Transverse colon (tissue), 4 donors: ENCODE results near the gene CDK5R2. TPM values are rescaled to one million over a fixed set of nuclear protein-coding genes. Genes with fewer than 3 reads are reported as not detected.

Experiments used
- DNase-seq: peaks from one replicate; pipeline ENCODE4 v3.0.0-alpha.2; 2019
- H3K27ac ChIP-seq, 4 donors: fragments of 200-600 bp; sonication (generic); 2 replicates each; pipeline ENCODE4 v1.5.1; 2016 to 2018; ENCODE audit warnings: inconsistent platforms in 4 of 4
- H3K27me3 ChIP-seq: fragments of 200-600 bp; sonication (generic); 2 replicates; pipeline ENCODE4 v1.5.1; 2017; ENCODE audit warnings: inconsistent platforms
- H3K36me3 ChIP-seq, 4 donors: fragments of 200-600 bp; sonication (generic); 2 replicates each; pipeline ENCODE4 v1.5.1; 2017 to 2019; ENCODE audit warnings: inconsistent platforms in 4 of 4
- H3K4me1 ChIP-seq, 4 donors: fragments of 200-600 bp; sonication (generic); 2 replicates each; pipeline ENCODE4 v1.5.1; 2017 to 2020; ENCODE audit warnings: inconsistent platforms in 4 of 4
- H3K4me3 ChIP-seq, 4 donors: fragments of 200-600 bp; sonication (generic); 1 replicate in 1 of 4; 2 replicates in 3 of 4; pipeline versions ENCODE4 v1.5.1 to v1.6.1; 2017 to 2019; ENCODE audit warnings: inconsistent platforms in 4 of 4
- H3K9me3 ChIP-seq, 2 donors: fragments of 200-600 bp; sonication (generic); 2 replicates each; pipeline ENCODE4 v1.5.1; 2017 to 2019; ENCODE audit warnings: inconsistent platforms in 2 of 2
- CTCF ChIP-seq, 5 experiments: fragments of 200-600 bp in 3 of 5; fragments of 450-650 bp in 2 of 5; sonication (generic) in 3 of 5; IDR thresholded peaks; 1 replicate in 2 of 5; 2 replicates in 3 of 5; pipeline ENCODE4 v1.5.1; 2016 to 2017; ENCODE audit warnings: antibody characterized with exemption in 5 of 5, inconsistent platforms in 3 of 5, mild to moderate bottlenecking in 2 of 5, moderate library complexity in 1 of 5
- EP300 ChIP-seq: sonication (generic); formaldehyde crosslinking; IDR thresholded peaks from one replicate; pipeline ENCODE4 v1.6.1; 2017; ENCODE audit warnings: antibody characterized with exemption, low read depth
- POLR2A ChIP-seq: fragments of 450-650 bp; IDR thresholded peaks from one replicate; pipeline ENCODE4 v1.6.1; 2016; ENCODE audit warnings: antibody characterized with exemption, mild to moderate bottlenecking, moderate library complexity
- POLR2AphosphoS5 ChIP-seq, 3 donors: sonication (generic); formaldehyde crosslinking; IDR thresholded peaks; one replicate each; pipeline ENCODE4 v1.6.1; 2016; ENCODE audit warnings: antibody characterized with exemption in 3 of 3
- WGBS, 2 donors: methylation state at CpG; one replicate each; pipeline ENCODE4 v1.1.5; 2018; ENCODE audit warnings: low coverage in 1 of 2; 5-methylcytosine and 5-hydroxymethylcytosine counted together
- in situ Hi-C, 4 donors: fragments of 200-750 bp; cut with MboI; loops; one replicate each; pipeline versions ENCODE4 v1.15.0 to v1.15.1; 2017; ENCODE audit warnings: low sequenced_read_pairs in 3 of 4, low pct_ligation_motif_present in 1 of 4, low pct_unique_long_range_greater_than_20kb in 1 of 4
- intact Hi-C: fragments of 100-400 bp; cut with DNase I; formaldehyde crosslinking; loops from one replicate; pipeline ENCODE4 v1.15.1; 2023; ENCODE audit warnings: low total_unique reads
- total RNA-seq, 4 donors: library from RNA; depleted of rRNA; stranded (reverse); fragments of >200 nt; gene quantifications; one replicate each; pipeline ENCODE4 v1.1.0, GENCODE V29; 2016

Gene CDK5R2
- total RNA-seq, 4 donors from 2014 or later, result 0.41 TPM; not detected in 3

GRCh38 chr2:218956039-218956438, 3.4 kb upstream of the CDK5R2 start:
- 50% methylated on average over 1 of the region's 1 CpG; no CpG with 5 or more reads in 1 of the 2 donors for WGBS, 2 donors
- intact Hi-C loops (no loop called here), in situ Hi-C loops (no loop called here)
- Histone ChIP-seq H3K27me3 (peaks cover 91% of the 10 kb centered on the region), H3K9me3 (no peaks in the 10 kb centered on the region), H3K27ac (no peak overlapping the region), H3K36me3 (no peaks in the 10 kb centered on the region), H3K4me1 (peaks cover 0 to 18% (median 13%) of the 10 kb centered on the region in 4 donors), H3K4me3 (no peak overlapping the region)
- TF ChIP-seq POLR2A, result no peak
- no peak for TF ChIP-seq POLR2AphosphoS5 (IDR thresholded peaks at IDR 0.05)
- TF ChIP-seq EP300, result no peak
- no peak for TF ChIP-seq CTCF (IDR thresholded peaks at IDR 0.05)
- no peak for DNase-seq

- in situ Hi-C loops (no loop called here), intact Hi-C loops (no loop called here)
- DNase-seq, result no peak
- Histone ChIP-seq H3K9me3 (no peaks in the 10 kb centered on the region), H3K4me1 (peaks cover 0 to 18% (median 13%) of the 10 kb centered on the region in 4 donors), H3K4me3 (no peak overlapping the region), H3K27ac (no peak overlapping the region), H3K27me3 (peaks cover 97% of the 10 kb centered on the region), H3K36me3 (no peaks in the 10 kb centered on the region)
- WGBS, 2 donors, result 75 to 84% methylated on average over 2 to 4 of the region's 4 CpGs
- TF ChIP-seq EP300 (no peak), POLR2A (no peak), CTCF (IDR thresholded peaks at IDR 0.05) (no peak), POLR2AphosphoS5 (IDR thresholded peaks at IDR 0.05) (no peak)
These were observed 1.8 kb upstream of the CDK5R2 start for GRCh38 chr2:218957671-218958070.

- no peak overlapping the region for H3K4me3 ChIP-seq
- WGBS, 2 donors, result 96% methylated on average over 1 of the region's 1 CpG; no CpG with 5 or more reads in 1 of the 2 donors
- no peak for TF ChIP-seq CTCF (IDR thresholded peaks at IDR 0.05)
- no peak for TF ChIP-seq POLR2A
- no peak for TF ChIP-seq EP300
- TF ChIP-seq POLR2AphosphoS5 (IDR thresholded peaks at IDR 0.05), result no peak
- DNase-seq, result no peak
- H3K36me3 ChIP-seq, result no peaks in the 10 kb centered on the region
- no peak overlapping the region for H3K27ac ChIP-seq
- in situ Hi-C loops, result no loop called here
- no peaks in the 10 kb centered on the region for H3K9me3 ChIP-seq
- peaks cover 98% of the 10 kb centered on the region for H3K27me3 ChIP-seq
- intact Hi-C loops, result no loop called here
- H3K4me1 ChIP-seq, result peaks cover 0 to 18% (median 13%) of the 10 kb centered on the region in 4 donors
These were observed 1.2 kb upstream of the CDK5R2 start for GRCh38 chr2:218958276-218958675.

- Histone ChIP-seq H3K36me3 (no peaks in the 10 kb centered on the region), H3K4me3 (peak overlapping the region; percentile 1 to 56 (median 34)), H3K27me3 (peaks cover 98% of the 10 kb centered on the region), H3K9me3 (no peaks in the 10 kb centered on the region), H3K4me1 (peaks cover 0 to 18% (median 13%) of the 10 kb centered on the region in 4 donors), H3K27ac (no peak overlapping the region)
- intact Hi-C loops (no loop called here), in situ Hi-C loops (no loop called here)
- TF ChIP-seq POLR2AphosphoS5 (IDR thresholded peaks at IDR 0.05), result no peak
- TF ChIP-seq CTCF (IDR thresholded peaks at IDR 0.05), result no peak
- no peak for TF ChIP-seq EP300
- no peak for TF ChIP-seq POLR2A
- WGBS, 2 donors, result 4% methylated on average over 40 of the region's 67 CpGs; no CpG with 5 or more reads in 1 of the 2 donors
- DNase-seq, result no peak
These were observed 369 bp downstream of the CDK5R2 start for GRCh38 chr2:218959761-218960308.
